Stomach (tissue), 4 donors: ENCODE measurements around the gene VMO1.

Experiments used
- EP300 ChIP-seq: sonication (generic); formaldehyde crosslinking; IDR thresholded peaks from one replicate; pipeline ENCODE4 v1.6.1; 2017; ENCODE audit warnings: antibody characterized with exemption
- POLR2A ChIP-seq, 4 donors: fragments of 450-650 bp; IDR thresholded peaks; one replicate each; pipeline ENCODE4 v1.6.1; 2016; ENCODE audit warnings: antibody characterized with exemption in 4 of 4, control low read depth in 2 of 4, mild to moderate bottlenecking in 1 of 4, moderate library complexity in 1 of 4
- POLR2AphosphoS5 ChIP-seq, 3 donors: sonication (generic); formaldehyde crosslinking; IDR thresholded peaks; one replicate each; pipeline ENCODE4 v1.6.1; 2016; ENCODE audit warnings: antibody characterized with exemption in 3 of 3
- TF ChIP-seq, protein P1 (sequence below), 7 experiments: fragments of 450-650 bp in 4 of 7; fragments of 200-600 bp in 3 of 7; sonication (generic) in 3 of 7; IDR thresholded peaks; one replicate each; pipeline ENCODE4 v1.5.1; 2016 to 2019; ENCODE audit warnings: antibody characterized with exemption in 7 of 7, control low read depth in 2 of 7, mild to moderate bottlenecking in 1 of 7

DNA sequence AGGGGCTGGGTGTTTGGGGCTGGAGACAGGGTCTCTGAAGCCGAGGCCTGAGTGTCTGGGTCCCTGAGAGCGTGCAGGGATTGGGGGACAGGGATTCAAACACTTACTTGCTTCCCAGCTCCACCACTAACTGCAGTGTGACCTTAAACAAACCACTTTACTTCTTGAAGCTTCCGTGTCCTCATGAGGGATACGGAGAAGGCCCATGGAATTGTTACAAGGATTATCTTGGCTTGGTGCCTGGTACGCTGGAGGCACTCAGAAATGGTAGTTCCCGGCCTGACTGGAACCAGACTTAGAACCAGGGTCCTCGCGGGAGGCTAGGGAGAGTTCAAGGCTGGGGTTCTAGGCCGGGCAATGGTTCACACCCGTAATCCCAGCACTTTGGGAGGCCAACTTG lies 43.5 kb downstream of the VMO1 start:
- TF ChIP-seq, protein P1, sequence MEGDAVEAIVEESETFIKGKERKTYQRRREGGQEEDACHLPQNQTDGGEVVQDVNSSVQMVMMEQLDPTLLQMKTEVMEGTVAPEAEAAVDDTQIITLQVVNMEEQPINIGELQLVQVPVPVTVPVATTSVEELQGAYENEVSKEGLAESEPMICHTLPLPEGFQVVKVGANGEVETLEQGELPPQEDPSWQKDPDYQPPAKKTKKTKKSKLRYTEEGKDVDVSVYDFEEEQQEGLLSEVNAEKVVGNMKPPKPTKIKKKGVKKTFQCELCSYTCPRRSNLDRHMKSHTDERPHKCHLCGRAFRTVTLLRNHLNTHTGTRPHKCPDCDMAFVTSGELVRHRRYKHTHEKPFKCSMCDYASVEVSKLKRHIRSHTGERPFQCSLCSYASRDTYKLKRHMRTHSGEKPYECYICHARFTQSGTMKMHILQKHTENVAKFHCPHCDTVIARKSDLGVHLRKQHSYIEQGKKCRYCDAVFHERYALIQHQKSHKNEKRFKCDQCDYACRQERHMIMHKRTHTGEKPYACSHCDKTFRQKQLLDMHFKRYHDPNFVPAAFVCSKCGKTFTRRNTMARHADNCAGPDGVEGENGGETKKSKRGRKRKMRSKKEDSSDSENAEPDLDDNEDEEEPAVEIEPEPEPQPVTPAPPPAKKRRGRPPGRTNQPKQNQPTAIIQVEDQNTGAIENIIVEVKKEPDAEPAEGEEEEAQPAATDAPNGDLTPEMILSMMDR (IDR thresholded peaks at IDR 0.05), result no peak
- TF ChIP-seq POLR2A (IDR thresholded peaks at IDR 0.05), result no peak
- no peak for TF ChIP-seq EP300
- no peak for TF ChIP-seq POLR2AphosphoS5 (IDR thresholded peaks at IDR 0.05)
